ENCODE data around the gene NR3C2. TPM values are rescaled to one million over a fixed set of nuclear protein-coding genes. Genes with fewer than 3 reads are reported as not detected.

The NR3C2 gene
- total RNA-seq, 1 donor from 2014 or later: 2.5 TPM

GRCh38 chr4:148081745-148082144, 360.5 kb downstream of the NR3C2 start:
- Mint-ChIP-seq H3K27me3 (ENCODE audit: low read depth, unreplicated experiment) (no peaks in the 10 kb centered on the region), H3K36me3 (ENCODE audit: low read depth, unreplicated experiment) (peaks cover 19% of the 10 kb centered on the region), H3K4me3 (ENCODE audit: unreplicated experiment) (no peak overlapping the region), H3K27ac (ENCODE audit: unreplicated experiment) (no peak overlapping the region), H3K9me3 (ENCODE audit: unreplicated experiment) (peaks cover 18% of the 10 kb centered on the region), H3K4me1 (ENCODE audit: low read depth, unreplicated experiment) (no peaks in the 10 kb centered on the region)
- H4K20me1 ChIP-seq (ENCODE audit: insufficient read depth, low read length): no peaks in the 10 kb centered on the region
- no peak overlapping the region for H3K4me3 ChIP-seq (ENCODE audit: insufficient read depth, low read depth, low read length)
- no peaks in the 10 kb centered on the region for H3K79me2 ChIP-seq (ENCODE audit: insufficient read depth, low read length)
- TF ChIP-seq EZH2 (IDR thresholded peaks at IDR 0.05; ENCODE audit: insufficient read depth, low read length): no peak
- TF ChIP-seq, protein P1, sequence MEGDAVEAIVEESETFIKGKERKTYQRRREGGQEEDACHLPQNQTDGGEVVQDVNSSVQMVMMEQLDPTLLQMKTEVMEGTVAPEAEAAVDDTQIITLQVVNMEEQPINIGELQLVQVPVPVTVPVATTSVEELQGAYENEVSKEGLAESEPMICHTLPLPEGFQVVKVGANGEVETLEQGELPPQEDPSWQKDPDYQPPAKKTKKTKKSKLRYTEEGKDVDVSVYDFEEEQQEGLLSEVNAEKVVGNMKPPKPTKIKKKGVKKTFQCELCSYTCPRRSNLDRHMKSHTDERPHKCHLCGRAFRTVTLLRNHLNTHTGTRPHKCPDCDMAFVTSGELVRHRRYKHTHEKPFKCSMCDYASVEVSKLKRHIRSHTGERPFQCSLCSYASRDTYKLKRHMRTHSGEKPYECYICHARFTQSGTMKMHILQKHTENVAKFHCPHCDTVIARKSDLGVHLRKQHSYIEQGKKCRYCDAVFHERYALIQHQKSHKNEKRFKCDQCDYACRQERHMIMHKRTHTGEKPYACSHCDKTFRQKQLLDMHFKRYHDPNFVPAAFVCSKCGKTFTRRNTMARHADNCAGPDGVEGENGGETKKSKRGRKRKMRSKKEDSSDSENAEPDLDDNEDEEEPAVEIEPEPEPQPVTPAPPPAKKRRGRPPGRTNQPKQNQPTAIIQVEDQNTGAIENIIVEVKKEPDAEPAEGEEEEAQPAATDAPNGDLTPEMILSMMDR (IDR thresholded peaks at IDR 0.05; ENCODE audit: insufficient read depth, low read depth, low read length): no peak
- H3K27ac ChIP-seq (ENCODE audit: low read depth, low read length): no peak overlapping the region
- H2AFZ ChIP-seq (ENCODE audit: low read depth, low read length): no peak overlapping the region
- H3K27me3 ChIP-seq (ENCODE audit: insufficient read depth, low read length): no peaks in the 10 kb centered on the region
- H3K9ac ChIP-seq (ENCODE audit: low read length): no peak overlapping the region
- FAIRE-seq: no peak
- peaks cover 4% of the 10 kb centered on the region for H3K36me3 ChIP-seq (ENCODE audit: insufficient read depth, low read length)
- no peak for DNase-seq (ENCODE audit: low read depth)
- no peaks in the 10 kb centered on the region for H3K9me3 ChIP-seq (ENCODE audit: insufficient read depth, low read depth, low read length)
- H3K4me1 ChIP-seq (ENCODE audit: insufficient read depth, low read length): no peaks in the 10 kb centered on the region
- no peak overlapping the region for H3K4me2 ChIP-seq (ENCODE audit: low read length)

GRCh38 chr4:148081267-148081666, 360.9 kb downstream of the NR3C2 start:
- Mint-ChIP-seq H3K4me1 (ENCODE audit: low read depth, unreplicated experiment) (no peaks in the 10 kb centered on the region), H3K27ac (ENCODE audit: unreplicated experiment) (peak overlapping the region; percentile 47), H3K27me3 (ENCODE audit: low read depth, unreplicated experiment) (no peaks in the 10 kb centered on the region), H3K36me3 (ENCODE audit: low read depth, unreplicated experiment) (peaks cover 24% of the 10 kb centered on the region), H3K9me3 (ENCODE audit: unreplicated experiment) (peaks cover 19% of the 10 kb centered on the region), H3K4me3 (ENCODE audit: unreplicated experiment) (no peak overlapping the region)
- no peaks in the 10 kb centered on the region for H3K9me3 ChIP-seq (ENCODE audit: insufficient read depth, low read depth, low read length)
- no peak overlapping the region for H3K9ac ChIP-seq (ENCODE audit: low read length)
- no peak for FAIRE-seq
- H3K4me2 ChIP-seq (ENCODE audit: low read length): no peak overlapping the region
- no peak for DNase-seq (ENCODE audit: low read depth)
- H3K4me3 ChIP-seq (ENCODE audit: insufficient read depth, low read depth, low read length): no peak overlapping the region
- TF ChIP-seq, protein P1 (IDR thresholded peaks at IDR 0.05; ENCODE audit: insufficient read depth, low read depth, low read length): no peak
- no peak for TF ChIP-seq EZH2 (IDR thresholded peaks at IDR 0.05; ENCODE audit: insufficient read depth, low read length)
- H2AFZ ChIP-seq (ENCODE audit: low read depth, low read length): no peak overlapping the region
- peaks cover 4% of the 10 kb centered on the region for H3K36me3 ChIP-seq (ENCODE audit: insufficient read depth, low read length)
- H3K79me2 ChIP-seq (ENCODE audit: insufficient read depth, low read length): no peaks in the 10 kb centered on the region
- H3K27me3 ChIP-seq (ENCODE audit: insufficient read depth, low read length): no peaks in the 10 kb centered on the region
- H4K20me1 ChIP-seq (ENCODE audit: insufficient read depth, low read length): no peaks in the 10 kb centered on the region
- H3K27ac ChIP-seq (ENCODE audit: low read depth, low read length): no peak overlapping the region
- no peaks in the 10 kb centered on the region for H3K4me1 ChIP-seq (ENCODE audit: insufficient read depth, low read length)

- H3K36me3 Mint-ChIP-seq (ENCODE audit: low read depth, unreplicated experiment): peaks cover 37% of the 10 kb centered on the region
- no peaks in the 10 kb centered on the region for H3K79me2 ChIP-seq (ENCODE audit: insufficient read depth, low read length)
- no peaks in the 10 kb centered on the region for H3K4me1 ChIP-seq (ENCODE audit: insufficient read depth, low read length)
- no peak overlapping the region for H3K4me3 Mint-ChIP-seq (ENCODE audit: unreplicated experiment)
- no peak overlapping the region for H2AFZ ChIP-seq (ENCODE audit: low read depth, low read length)
- H3K9me3 ChIP-seq (ENCODE audit: insufficient read depth, low read depth, low read length): no peaks in the 10 kb centered on the region
- DNase-seq (ENCODE audit: low read depth) (no peak), FAIRE-seq (no peak)
- H3K4me1 Mint-ChIP-seq (ENCODE audit: low read depth, unreplicated experiment): no peaks in the 10 kb centered on the region
- H3K27me3 ChIP-seq (ENCODE audit: insufficient read depth, low read length): no peaks in the 10 kb centered on the region
- TF ChIP-seq, protein P1 (IDR thresholded peaks at IDR 0.05; ENCODE audit: insufficient read depth, low read depth, low read length): no peak
- TF ChIP-seq EZH2 (IDR thresholded peaks at IDR 0.05; ENCODE audit: insufficient read depth, low read length): no peak
- no peak overlapping the region for H3K27ac Mint-ChIP-seq (ENCODE audit: unreplicated experiment)
- H3K4me3 ChIP-seq (ENCODE audit: insufficient read depth, low read depth, low read length): no peak overlapping the region
- H3K9me3 Mint-ChIP-seq (ENCODE audit: unreplicated experiment): peaks cover 24% of the 10 kb centered on the region
- no peak overlapping the region for H3K27ac ChIP-seq (ENCODE audit: low read depth, low read length)
- H3K4me2 ChIP-seq (ENCODE audit: low read length): no peak overlapping the region
- no peaks in the 10 kb centered on the region for H3K27me3 Mint-ChIP-seq (ENCODE audit: low read depth, unreplicated experiment)
- H4K20me1 ChIP-seq (ENCODE audit: insufficient read depth, low read length): no peaks in the 10 kb centered on the region
- H3K36me3 ChIP-seq (ENCODE audit: insufficient read depth, low read length): peaks cover 6% of the 10 kb centered on the region
- H3K9ac ChIP-seq (ENCODE audit: low read length): no peak overlapping the region
Observed at GRCh38 chr4:148079961-148080360, 362.3 kb downstream of the NR3C2 start.
